ENCODE data around the gene ABCC8. TPM values are rescaled to one million over a fixed set of nuclear protein-coding genes. Genes with fewer than 3 reads are reported as not detected.

ABCC8 gene
- total and polyA plus RNA-seq, 5 donors from 2014 or later: not detected

GRCh38 chr11:17468122-17468521 is 8.5 kb downstream of the ABCC8 start:
- no peak overlapping the region for H3K27ac Mint-ChIP-seq
- H3K36me3 ChIP-seq (ENCODE audit: control insufficient read depth, insufficient read depth, low read length): no peaks in the 10 kb centered on the region
- H3K27me3 ChIP-seq (ENCODE audit: control insufficient read depth, insufficient read depth, low read length): peaks cover 4% of the 10 kb centered on the region
- no peaks in the 10 kb centered on the region for H3K4me1 ChIP-seq (ENCODE audit: control insufficient read depth, insufficient read depth, low read length, poor library complexity, severe bottlenecking)
- H3K4me3 Mint-ChIP-seq: no peak overlapping the region
- H3K27me3 Mint-ChIP-seq: peaks cover 16% of the 10 kb centered on the region
- no peaks in the 10 kb centered on the region for H3K36me3 Mint-ChIP-seq
- no peak overlapping the region for H3K27ac ChIP-seq (ENCODE audit: insufficient read depth, low read length, poor library complexity, severe bottlenecking)
- no peaks in the 10 kb centered on the region for H3K9me3 ChIP-seq (ENCODE audit: control insufficient read depth in 2 of 2, low read length in 2 of 2)
- H3K4me3 ChIP-seq (ENCODE audit: low read depth, low read length): no peak overlapping the region
- ATAC-seq (ENCODE audit: low read depth in 2 of 2) (no peak), DNase-seq (no peak)
- H3K9me3 Mint-ChIP-seq: no peaks in the 10 kb centered on the region
- no peaks in the 10 kb centered on the region for H3K4me1 Mint-ChIP-seq

- Mint-ChIP-seq H3K4me1 (no peaks in the 10 kb centered on the region), H3K4me3 (no peak overlapping the region), H3K27ac (no peak overlapping the region), H3K27me3 (peaks cover 10% of the 10 kb centered on the region), H3K36me3 (no peaks in the 10 kb centered on the region), H3K9me3 (peaks cover 0 to 2% (median 0%) of the 10 kb centered on the region in 7 donors)
- H3K27ac ChIP-seq (ENCODE audit: insufficient read depth, low read length, poor library complexity, severe bottlenecking): no peak overlapping the region
- no peaks in the 10 kb centered on the region for H3K4me1 ChIP-seq (ENCODE audit: control insufficient read depth, insufficient read depth, low read length, poor library complexity, severe bottlenecking)
- ATAC-seq (ENCODE audit: low read depth in 2 of 2) (no peak), DNase-seq (peak in 1 of 3 donors; percentile 19)
- no peaks in the 10 kb centered on the region for H3K9me3 ChIP-seq (ENCODE audit: control insufficient read depth in 2 of 2, low read length in 2 of 2)
- no peak overlapping the region for H3K4me3 ChIP-seq (ENCODE audit: low read depth, low read length)
- no peaks in the 10 kb centered on the region for H3K27me3 ChIP-seq (ENCODE audit: control insufficient read depth, insufficient read depth, low read length)
- H3K36me3 ChIP-seq (ENCODE audit: control insufficient read depth, insufficient read depth, low read length): no peaks in the 10 kb centered on the region
These were observed 13.0 kb downstream of the ABCC8 start for GRCh38 chr11:17463546-17464174.

GRCh38 chr11:17462940-17463339 is 13.7 kb downstream of the ABCC8 start:
- Mint-ChIP-seq H3K4me1 (no peaks in the 10 kb centered on the region), H3K9me3 (peaks cover 0 to 2% (median 0%) of the 10 kb centered on the region in 7 donors), H3K27ac (no peak overlapping the region), H3K27me3 (peaks cover 10% of the 10 kb centered on the region), H3K4me3 (no peak overlapping the region), H3K36me3 (no peaks in the 10 kb centered on the region)
- H3K27ac ChIP-seq (ENCODE audit: insufficient read depth, low read length, poor library complexity, severe bottlenecking): no peak overlapping the region
- no peaks in the 10 kb centered on the region for H3K27me3 ChIP-seq (ENCODE audit: control insufficient read depth, insufficient read depth, low read length)
- H3K9me3 ChIP-seq (ENCODE audit: control insufficient read depth in 2 of 2, low read length in 2 of 2): no peaks in the 10 kb centered on the region
- ATAC-seq (ENCODE audit: low read depth in 2 of 2): no peak
- no peaks in the 10 kb centered on the region for H3K36me3 ChIP-seq (ENCODE audit: control insufficient read depth, insufficient read depth, low read length)
- no peak for DNase-seq
- no peaks in the 10 kb centered on the region for H3K4me1 ChIP-seq (ENCODE audit: control insufficient read depth, insufficient read depth, low read length, poor library complexity, severe bottlenecking)
- H3K4me3 ChIP-seq (ENCODE audit: low read depth, low read length): no peak overlapping the region

- peaks cover 4% of the 10 kb centered on the region for H3K27me3 Mint-ChIP-seq
- no peaks in the 10 kb centered on the region for H3K36me3 Mint-ChIP-seq
- H3K9me3 Mint-ChIP-seq: peaks cover 0 to 2% (median 0%) of the 10 kb centered on the region in 7 donors
- H3K27ac ChIP-seq (ENCODE audit: insufficient read depth, low read length, poor library complexity, severe bottlenecking): no peak overlapping the region
- no peaks in the 10 kb centered on the region for H3K36me3 ChIP-seq (ENCODE audit: control insufficient read depth, insufficient read depth, low read length)
- no peak overlapping the region for H3K27ac Mint-ChIP-seq
- H3K4me1 ChIP-seq (ENCODE audit: control insufficient read depth, insufficient read depth, low read length, poor library complexity, severe bottlenecking): no peaks in the 10 kb centered on the region
- DNase-seq (no peak), ATAC-seq (ENCODE audit: low read depth in 2 of 2) (no peak)
- H3K9me3 ChIP-seq (ENCODE audit: control insufficient read depth in 2 of 2, low read length in 2 of 2): no peaks in the 10 kb centered on the region
- H3K4me3 ChIP-seq (ENCODE audit: low read depth, low read length): no peak overlapping the region
- no peak overlapping the region for H3K4me3 Mint-ChIP-seq
- no peaks in the 10 kb centered on the region for H3K27me3 ChIP-seq (ENCODE audit: control insufficient read depth, insufficient read depth, low read length)
- no peaks in the 10 kb centered on the region for H3K4me1 Mint-ChIP-seq
These were observed 16.2 kb downstream of the ABCC8 start for GRCh38 chr11:17460406-17460805.

GRCh38 chr11:17459236-17459896 is 17.3 kb downstream of the ABCC8 start:
- no peak overlapping the region for H3K27ac Mint-ChIP-seq
- Histone ChIP-seq H3K36me3 (ENCODE audit: control insufficient read depth, insufficient read depth, low read length) (no peaks in the 10 kb centered on the region), H3K4me3 (ENCODE audit: low read depth, low read length) (no peak overlapping the region), H3K4me1 (ENCODE audit: control insufficient read depth, insufficient read depth, low read length, poor library complexity, severe bottlenecking) (no peaks in the 10 kb centered on the region), H3K27me3 (ENCODE audit: control insufficient read depth, insufficient read depth, low read length) (no peaks in the 10 kb centered on the region), H3K27ac (ENCODE audit: insufficient read depth, low read length, poor library complexity, severe bottlenecking) (no peak overlapping the region), H3K9me3 (ENCODE audit: control insufficient read depth in 2 of 2, low read length in 2 of 2) (no peaks in the 10 kb centered on the region)
- H3K27me3 Mint-ChIP-seq: peaks cover 4% of the 10 kb centered on the region
- H3K4me1 Mint-ChIP-seq: no peaks in the 10 kb centered on the region
- ATAC-seq (ENCODE audit: low read depth in 2 of 2): no peak
- H3K9me3 Mint-ChIP-seq: peaks cover 0 to 2% (median 0%) of the 10 kb centered on the region in 7 donors
- H3K36me3 Mint-ChIP-seq: no peaks in the 10 kb centered on the region
- no peak for DNase-seq
- no peak overlapping the region for H3K4me3 Mint-ChIP-seq

GRCh38 chr11:17458268-17458667 is 18.4 kb downstream of the ABCC8 start:
- Mint-ChIP-seq H3K27ac (no peak overlapping the region), H3K4me1 (no peaks in the 10 kb centered on the region), H3K9me3 (peaks cover 0 to 2% (median 0%) of the 10 kb centered on the region in 7 donors), H3K4me3 (no peak overlapping the region), H3K36me3 (no peaks in the 10 kb centered on the region), H3K27me3 (peaks cover 4% of the 10 kb centered on the region)
- Histone ChIP-seq H3K4me1 (ENCODE audit: control insufficient read depth, insufficient read depth, low read length, poor library complexity, severe bottlenecking) (no peaks in the 10 kb centered on the region), H3K27ac (ENCODE audit: insufficient read depth, low read length, poor library complexity, severe bottlenecking) (no peak overlapping the region), H3K4me3 (ENCODE audit: low read depth, low read length) (no peak overlapping the region), H3K9me3 (ENCODE audit: control insufficient read depth in 2 of 2, low read length in 2 of 2) (no peaks in the 10 kb centered on the region), H3K36me3 (ENCODE audit: control insufficient read depth, insufficient read depth, low read length) (no peaks in the 10 kb centered on the region), H3K27me3 (ENCODE audit: control insufficient read depth, insufficient read depth, low read length) (no peaks in the 10 kb centered on the region)
- no peak for DNase-seq
- ATAC-seq (ENCODE audit: low read depth in 2 of 2): no peak

- no peak for ATAC-seq (ENCODE audit: low read depth in 2 of 2)
These were observed 19.1 kb downstream of the ABCC8 start for GRCh38 chr11:17457396-17458173.

More at GRCh38 chr11:17457396-17458173, 19.1 kb downstream of the ABCC8 start:
- no peak overlapping the region for H3K4me3 Mint-ChIP-seq
- no peak overlapping the region for H3K4me3 ChIP-seq (ENCODE audit: low read depth, low read length)
- DNase-seq: no peak
- no peaks in the 10 kb centered on the region for H3K4me1 Mint-ChIP-seq
- H3K4me1 ChIP-seq (ENCODE audit: control insufficient read depth, insufficient read depth, low read length, poor library complexity, severe bottlenecking): no peaks in the 10 kb centered on the region
- no peaks in the 10 kb centered on the region for H3K36me3 Mint-ChIP-seq
- peaks cover 0 to 2% (median 0%) of the 10 kb centered on the region in 7 donors for H3K9me3 Mint-ChIP-seq
- no peak overlapping the region for H3K27ac ChIP-seq (ENCODE audit: insufficient read depth, low read length, poor library complexity, severe bottlenecking)
- no peak overlapping the region for H3K27ac Mint-ChIP-seq
- H3K9me3 ChIP-seq (ENCODE audit: control insufficient read depth in 2 of 2, low read length in 2 of 2): no peaks in the 10 kb centered on the region
- H3K36me3 ChIP-seq (ENCODE audit: control insufficient read depth, insufficient read depth, low read length): no peaks in the 10 kb centered on the region
- no peaks in the 10 kb centered on the region for H3K27me3 ChIP-seq (ENCODE audit: control insufficient read depth, insufficient read depth, low read length)
- peaks cover 4% of the 10 kb centered on the region for H3K27me3 Mint-ChIP-seq

All from CD4-positive, CD25-positive, alpha-beta regulatory T cell (primary cell).